ENCODE data around the gene DPYSL3. TPM values are rescaled to one million over a fixed set of nuclear protein-coding genes. Genes with fewer than 3 reads are reported as not detected.
A peak's percentile ranks its signal among the peaks of the same experiment; 100 is the strongest.

Gene DPYSL3
- total RNA-seq, 1 donor, result 161 TPM

- TF ChIP-seq CTCF (IDR thresholded peaks at IDR 0.05; ENCODE audit: insufficient read depth, low read depth, low read length), result no peak
- peak overlapping the region; percentile 89 for H3K4me3 ChIP-seq (ENCODE audit: low read depth, low read length)
- peak; percentile 64 for DNase-seq (ENCODE audit: low read depth)
Observed at GRCh38 chr5:147507480-147508126, 2.3 kb downstream of the DPYSL3 start.

- TF ChIP-seq CTCF (IDR thresholded peaks at IDR 0.05; ENCODE audit: insufficient read depth, low read depth, low read length), result no peak
- no peak for DNase-seq (ENCODE audit: low read depth)
- no peak overlapping the region for H3K4me3 ChIP-seq (ENCODE audit: low read depth, low read length)
Observed at GRCh38 chr5:147504535-147504934, 5.3 kb downstream of the DPYSL3 start.

GRCh38 chr5:147504011-147504410, 5.9 kb downstream of the DPYSL3 start:
- H3K4me3 ChIP-seq (ENCODE audit: low read depth, low read length), result no peak overlapping the region
- DNase-seq (ENCODE audit: low read depth), result peak; percentile 58
- no peak for TF ChIP-seq CTCF (IDR thresholded peaks at IDR 0.05; ENCODE audit: insufficient read depth, low read depth, low read length)

GRCh38 chr5:147490989-147491388, 18.9 kb downstream of the DPYSL3 start:
- H3K4me3 ChIP-seq (ENCODE audit: low read depth, low read length), result no peak overlapping the region
- TF ChIP-seq CTCF (IDR thresholded peaks at IDR 0.05; ENCODE audit: insufficient read depth, low read depth, low read length), result no peak
- DNase-seq (ENCODE audit: low read depth), result peak; percentile 50

- no peak for TF ChIP-seq CTCF (IDR thresholded peaks at IDR 0.05; ENCODE audit: insufficient read depth, low read depth, low read length)
- no peak overlapping the region for H3K4me3 ChIP-seq (ENCODE audit: low read depth, low read length)
- no peak for DNase-seq (ENCODE audit: low read depth)
Observed at GRCh38 chr5:147487031-147487750, 22.7 kb downstream of the DPYSL3 start.

GRCh38 chr5:147485814-147486213, 24.1 kb downstream of the DPYSL3 start:
- H3K4me3 ChIP-seq (ENCODE audit: low read depth, low read length), result no peak overlapping the region
- TF ChIP-seq CTCF (IDR thresholded peaks at IDR 0.05; ENCODE audit: insufficient read depth, low read depth, low read length), result no peak
- DNase-seq (ENCODE audit: low read depth), result no peak
